Spleen (tissue), 11 donors: Measurements from ENCODE around the gene COLGALT1. TPM values are rescaled to one million over a fixed set of nuclear protein-coding genes. Genes with fewer than 3 reads are reported as not detected.
A peak's percentile ranks its signal among the peaks of the same experiment; 100 is the strongest.

ENCODE experiments used
- DNase-seq: peaks from one replicate; pipeline ENCODE4 v3.0.0-alpha.2; 2020
- H3K27ac ChIP-seq, 8 donors: fragments of 200-600 bp; sonication (generic) in 7 of 8; 1 replicate in 4 of 8; 2 replicates in 4 of 8; pipeline versions ENCODE4 v1.5.0 to v1.8.0; 2016 to 2021; ENCODE audit warnings: inconsistent platforms in 4 of 8, mild to moderate bottlenecking in 4 of 8, moderate library complexity in 1 of 8
- H3K27me3 ChIP-seq, 7 donors: fragments of 200-600 bp; sonication (generic) in 6 of 7; replicated peaks in 1 of 7; 1 replicate in 4 of 7; 2 replicates in 3 of 7; pipeline versions ENCODE4 v1.5.0 to v1.8.0; 2016 to 2021; ENCODE audit warnings: inconsistent platforms in 3 of 7, mild to moderate bottlenecking in 1 of 7
- H3K36me3 ChIP-seq, 6 donors: fragments of 200-600 bp; sonication (generic) in 5 of 6; 1 replicate in 4 of 6; 2 replicates in 2 of 6; pipeline versions ENCODE4 v1.5.0 to v1.8.0; 2016 to 2021; ENCODE audit warnings: inconsistent platforms in 2 of 6
- H3K4me1 ChIP-seq, 6 donors: fragments of 200-600 bp; sonication (generic) in 5 of 6; 1 replicate in 3 of 6; 2 replicates in 3 of 6; pipeline versions ENCODE4 v1.5.0 to v1.8.0; 2016 to 2021; ENCODE audit warnings: inconsistent platforms in 3 of 6
- H3K4me3 ChIP-seq, 8 donors: fragments of 200-600 bp; sonication (generic) in 7 of 8; 1 replicate in 4 of 8; 2 replicates in 4 of 8; pipeline versions ENCODE4 v1.5.0 to v1.8.0; 2016 to 2021; ENCODE audit warnings: inconsistent platforms in 4 of 8, mild to moderate bottlenecking in 4 of 8, moderate library complexity in 2 of 8
- H3K9me3 ChIP-seq, 8 donors: fragments of 200-600 bp; sonication (generic) in 7 of 8; 1 replicate in 4 of 8; 2 replicates in 4 of 8; pipeline versions ENCODE4 v1.5.0 to v1.8.0; 2016 to 2021; ENCODE audit warnings: inconsistent platforms in 4 of 8
- CTCF ChIP-seq, 11 experiments: fragments of 200-600 bp in 7 of 11; fragments of 450-650 bp in 4 of 11; sonication (generic) in 4 of 11; IDR thresholded peaks in 8 of 11; conservative IDR thresholded peaks in 3 of 11; 1 replicate in 7 of 11; 2 replicates in 4 of 11; pipeline versions ENCODE4 v1.4.0 to v1.8.0; 2016 to 2021; ENCODE audit warnings: antibody characterized with exemption in 11 of 11, inconsistent platforms in 4 of 11, mild to moderate bottlenecking in 1 of 11
- POLR2A ChIP-seq, 3 donors: fragments of 450-650 bp; IDR thresholded peaks; one replicate each; pipeline ENCODE4 v1.5.1; 2017; ENCODE audit warnings: antibody characterized with exemption in 3 of 3, mild to moderate bottlenecking in 1 of 3
- POLR2AphosphoS5 ChIP-seq, 3 donors: sonication (generic); formaldehyde crosslinking; IDR thresholded peaks; one replicate each; pipeline ENCODE4 v1.5.1; 2017; ENCODE audit warnings: antibody characterized with exemption in 3 of 3
- WGBS, 5 donors: extraction: QIAGEN DNeasy Blood & Tissue Kit in 3 of 5; methylation state at CpG; one replicate each; pipeline versions ENCODE4 v1.1.5 to v1.1.7; 2013 to 2018; 5-methylcytosine and 5-hydroxymethylcytosine counted together
- intact Hi-C: fragments of 100-400 bp; cut with DNase I; formaldehyde crosslinking; loops from one replicate; pipeline ENCODE4 v1.15.0; 2023; ENCODE audit warnings: low total_unique reads
- polyA plus RNA-seq, 3 donors: library from polyadenylated mRNA; stranded (reverse); fragments of 200-250 nt; gene quantifications; one replicate each; pipeline ENCODE4 v1.2.1, GENCODE V29; 2013
- total RNA-seq, 7 donors: library from RNA; depleted of rRNA in 3 of 7; stranded (reverse); fragments of >200 nt in 3 of 7; fragmentation: NEBNext Ultra II Directional in 4 of 7; extraction: Animal tissue kit (Norgen Biotek cat#: 25700) in 4 of 7; gene quantifications; one replicate each; pipeline versions ENCODE4 v1.1.0 to v1.2.1, GENCODE V29; 2016 to 2021
- donor health status: healthy with polysubstance abuse.
- donor health status: DM: no; HTN: no; CAD: no; lungs with moderate emphysema.
- donor health status: DM: no; HTN: no; CAD: no.
- donor health status: Bipolar disorder and iron deficiency.
- donor health status: healthy.
- donor health status: DM: no; HTN: no; CAD: no.
- donor health status: DM: yes; HTN: yes; CAD: no.

Gene COLGALT1
- total and polyA plus RNA-seq, 10 donors = 52.4 to 146 (median 92.0) TPM

- TF ChIP-seq CTCF (IDR thresholded peaks at IDR 0.05 in 8 of 11, conservative IDR thresholded peaks at IDR 0.05 in 3 of 11) (no peak), POLR2AphosphoS5 (IDR thresholded peaks at IDR 0.05) (peak in 1 of 3 donors; percentile 3)
- Histone ChIP-seq H3K9me3 (peaks cover 0 to 6% (median 3%) of the 10 kb centered on the region in 8 donors), H3K36me3 (peaks cover 0 to 14% (median 3%) of the 10 kb centered on the region in 6 donors), H3K4me1 (peaks cover 14 to 87% (median 61%) of the 10 kb centered on the region in 6 donors), H3K27me3 (peaks cover 0 to 17% (median 0%) of the 10 kb centered on the region in 7 donors), H3K4me3 (peak overlapping the region; percentile 23 to 80 (median 48)), H3K27ac (peak overlapping the region in 6 of 8 donors; percentile 55 to 93 (median 78))
- WGBS, 5 donors = 47 to 61% (median 53%) methylated on average over 10 of the region's 10 CpGs
- intact Hi-C loops = no loop called here
- no peak for DNase-seq
Observed at GRCh38 chr19:17527326-17527725, 28.1 kb upstream of the COLGALT1 start.

GRCh38 chr19:17528610-17529009, 26.8 kb upstream of the COLGALT1 start:
- H3K27me3 ChIP-seq = peaks cover 0 to 17% (median 0%) of the 10 kb centered on the region in 7 donors
- TF ChIP-seq CTCF (IDR thresholded peaks at IDR 0.05 in 8 of 11, conservative IDR thresholded peaks at IDR 0.05 in 3 of 11) (no peak), POLR2A (IDR thresholded peaks at IDR 0.05) (no peak), POLR2AphosphoS5 (IDR thresholded peaks at IDR 0.05) (no peak)
- peaks cover 0 to 6% (median 3%) of the 10 kb centered on the region in 8 donors for H3K9me3 ChIP-seq
- H3K4me1 ChIP-seq = peaks cover 5 to 76% (median 48%) of the 10 kb centered on the region in 6 donors
- no peak for DNase-seq
- H3K4me3 ChIP-seq = peak overlapping the region in 7 of 8 donors; percentile 41 to 80 (median 49)
- peak overlapping the region in 4 of 8 donors; percentile 10 to 93 (median 84) for H3K27ac ChIP-seq
- intact Hi-C loops = no loop called here
- WGBS, 5 donors = 85 to 100% (median 88%) methylated on average over 3 of the region's 3 CpGs
- H3K36me3 ChIP-seq = peaks cover 0 to 25% (median 6%) of the 10 kb centered on the region in 6 donors

- Histone ChIP-seq H3K4me1 (peaks cover 5 to 67% (median 39%) of the 10 kb centered on the region in 6 donors), H3K36me3 (peaks cover 0 to 33% (median 6%) of the 10 kb centered on the region in 6 donors), H3K27ac (peak overlapping the region in 3 of 8 donors; percentile 5 to 93 (median 13)), H3K4me3 (peak overlapping the region in 3 of 8 donors; percentile 54 to 80 (median 59)), H3K27me3 (peaks cover 0 to 17% (median 0%) of the 10 kb centered on the region in 7 donors), H3K9me3 (peaks cover 0 to 6% (median 3%) of the 10 kb centered on the region in 8 donors)
- WGBS, 5 donors = 57 to 70% (median 65%) methylated on average over 8 of the region's 8 CpGs
- intact Hi-C loops = no loop called here
- no peak for DNase-seq
- TF ChIP-seq POLR2AphosphoS5 (IDR thresholded peaks at IDR 0.05) = no peak
- TF ChIP-seq POLR2A (IDR thresholded peaks at IDR 0.05) = no peak
- TF ChIP-seq CTCF (IDR thresholded peaks at IDR 0.05 in 8 of 11, conservative IDR thresholded peaks at IDR 0.05 in 3 of 11) = no peak
Observed at GRCh38 chr19:17529239-17530158, 25.9 kb upstream of the COLGALT1 start.

GRCh38 chr19:17530586-17530985, 24.9 kb upstream of the COLGALT1 start:
- intact Hi-C loops = no loop called here
- H3K36me3 ChIP-seq = peaks cover 0 to 33% (median 6%) of the 10 kb centered on the region in 6 donors
- H3K4me1 ChIP-seq = peaks cover 5 to 56% (median 29%) of the 10 kb centered on the region in 6 donors
- peak overlapping the region in 2 of 8 donors; percentile 32 to 93 for H3K27ac ChIP-seq
- TF ChIP-seq POLR2A (IDR thresholded peaks at IDR 0.05) = no peak
- no peak for TF ChIP-seq CTCF (IDR thresholded peaks at IDR 0.05 in 8 of 11, conservative IDR thresholded peaks at IDR 0.05 in 3 of 11)
- peak in 1 of 3 donors; percentile 31 for TF ChIP-seq POLR2AphosphoS5 (IDR thresholded peaks at IDR 0.05)
- peaks cover 0 to 17% (median 0%) of the 10 kb centered on the region in 7 donors for H3K27me3 ChIP-seq
- H3K4me3 ChIP-seq = peak overlapping the region in 1 of 8 donors; percentile 9
- H3K9me3 ChIP-seq = peaks cover 0 to 6% (median 3%) of the 10 kb centered on the region in 8 donors
- WGBS, 5 donors = 22 to 53% (median 38%) methylated on average over 8 of the region's 8 CpGs
- no peak for DNase-seq
